ENCODE data around the gene SLC45A3. TPM values are rescaled to one million over a fixed set of nuclear protein-coding genes. Genes with fewer than 3 reads are reported as not detected.
"Not testable (repeated sequence)": the region's sequence is repeated elsewhere in the genome, so short reads cannot be mapped to it uniquely, and the experiment has no call there.

SLC45A3 gene, protein sequence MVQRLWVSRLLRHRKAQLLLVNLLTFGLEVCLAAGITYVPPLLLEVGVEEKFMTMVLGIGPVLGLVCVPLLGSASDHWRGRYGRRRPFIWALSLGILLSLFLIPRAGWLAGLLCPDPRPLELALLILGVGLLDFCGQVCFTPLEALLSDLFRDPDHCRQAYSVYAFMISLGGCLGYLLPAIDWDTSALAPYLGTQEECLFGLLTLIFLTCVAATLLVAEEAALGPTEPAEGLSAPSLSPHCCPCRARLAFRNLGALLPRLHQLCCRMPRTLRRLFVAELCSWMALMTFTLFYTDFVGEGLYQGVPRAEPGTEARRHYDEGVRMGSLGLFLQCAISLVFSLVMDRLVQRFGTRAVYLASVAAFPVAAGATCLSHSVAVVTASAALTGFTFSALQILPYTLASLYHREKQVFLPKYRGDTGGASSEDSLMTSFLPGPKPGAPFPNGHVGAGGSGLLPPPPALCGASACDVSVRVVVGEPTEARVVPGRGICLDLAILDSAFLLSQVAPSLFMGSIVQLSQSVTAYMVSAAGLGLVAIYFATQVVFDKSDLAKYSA
- total RNA-seq, result 1.6 to 2.9 TPM (median 2.9 TPM) in 3 replicates
- long read RNA-seq, partial matches to known transcripts, result 0 of 2 reads
- long read RNA-seq, other reads (novel, unspliced or antisense), result 0 of 2 reads

DNA sequence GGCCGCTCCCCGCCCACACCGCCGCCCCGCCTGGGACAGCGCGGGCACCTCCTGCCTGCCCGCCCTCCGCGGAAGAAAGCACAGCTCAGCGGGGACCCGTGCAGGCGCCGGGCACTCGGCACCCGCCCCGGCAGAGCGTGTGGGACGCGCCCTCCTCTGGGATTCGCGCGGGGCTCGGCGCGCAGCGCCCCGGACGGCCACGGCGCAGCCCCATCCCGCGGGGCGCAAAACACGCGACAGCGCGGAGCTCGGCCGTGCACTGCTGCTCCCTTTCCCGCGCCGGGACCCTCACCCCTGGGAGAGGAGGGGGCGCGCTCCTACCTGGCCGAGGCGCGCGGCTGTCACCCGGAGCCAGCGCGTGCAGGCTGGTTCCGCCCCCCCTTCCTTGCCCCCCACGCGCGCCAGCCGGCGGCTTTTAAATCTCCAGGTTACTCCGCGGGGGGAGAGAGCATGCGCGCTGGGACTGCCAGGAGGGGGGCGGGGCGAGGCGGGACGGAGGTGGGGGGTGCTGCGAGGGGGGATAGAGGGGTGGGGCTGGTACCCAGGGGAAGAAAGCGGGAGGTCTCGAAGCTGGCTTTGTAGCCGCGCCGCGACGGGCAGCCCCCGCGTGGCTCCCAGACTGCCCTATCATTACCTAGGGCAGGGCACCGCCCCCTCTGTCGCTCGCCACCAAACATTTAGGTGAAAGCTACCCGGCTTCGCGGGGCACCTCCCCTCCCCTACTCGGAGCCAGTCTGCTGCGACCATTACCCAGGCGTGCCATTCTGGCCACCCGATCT lies at the start of gene SLC45A3:
TSS of gene SLC45A3 (minus strand) at position 437 of the 779 bp plus-strand sequence. CDS start 15,853 bp downstream, outside the sequence.
- peaks cover 21% of the 10 kb centered on the region for H3K4me1 Mint-ChIP-seq (ENCODE audit: low read depth)
- TF ChIP-seq CTCF (IDR thresholded peaks at IDR 0.05), result no peak
- H3K27ac Mint-ChIP-seq (ENCODE audit: unreplicated experiment), result peak within 1 kb of the TSS; percentile 74
- no peak for DNase-seq (ENCODE audit: low spot score)
- H3K9me3 Mint-ChIP-seq (ENCODE audit: low read depth), result no peaks in the 10 kb centered on the region
- H3K27me3 Mint-ChIP-seq (ENCODE audit: low read depth), result no peaks in the 10 kb centered on the region
- H3K36me3 Mint-ChIP-seq (ENCODE audit: low read depth), result no peaks in the 10 kb centered on the region
- peak within 1 kb of the TSS; percentile 78 for H3K4me3 Mint-ChIP-seq (ENCODE audit: unreplicated experiment)

DNA sequence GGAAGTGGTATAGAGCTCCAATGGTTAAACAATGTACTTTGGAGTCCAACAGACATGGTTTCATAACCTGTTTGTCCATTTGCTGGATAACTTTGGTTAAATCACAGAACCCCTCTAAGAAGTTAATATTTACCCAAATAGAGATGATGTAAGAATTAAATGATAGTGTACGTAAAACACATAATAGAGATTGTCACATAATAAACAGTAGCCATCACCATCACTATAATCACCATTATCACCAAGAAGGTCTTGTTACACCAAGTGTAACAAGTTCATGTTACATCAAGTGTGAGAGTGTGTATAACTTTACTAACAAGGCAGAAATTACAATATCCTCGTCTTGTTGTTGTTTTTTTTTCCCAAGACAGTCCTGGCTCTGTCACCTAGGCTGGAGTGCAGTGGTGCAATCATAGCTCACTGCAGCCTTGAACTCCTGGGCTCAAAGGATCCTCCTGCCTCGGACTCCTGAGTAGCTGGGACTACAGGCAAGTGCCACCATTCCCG lies 46.4 kb upstream of the SLC45A3 start:
- no peak for TF ChIP-seq CTCF (IDR thresholded peaks at IDR 0.05)
- Mint-ChIP-seq H3K9me3 (ENCODE audit: low read depth) (no peaks in the 10 kb centered on the region), H3K4me1 (ENCODE audit: low read depth) (peaks cover 11% of the 10 kb centered on the region), H3K27ac (ENCODE audit: unreplicated experiment) (no peak overlapping the region), H3K36me3 (ENCODE audit: low read depth) (peaks cover 5% of the 10 kb centered on the region), H3K27me3 (ENCODE audit: low read depth) (no peaks in the 10 kb centered on the region), H3K4me3 (ENCODE audit: unreplicated experiment) (no peak overlapping the region)
- no peak for DNase-seq (ENCODE audit: low spot score)

- Mint-ChIP-seq H3K36me3 (ENCODE audit: low read depth) (peaks cover 9% of the 10 kb centered on the region), H3K27ac (ENCODE audit: unreplicated experiment) (no peak overlapping the region), H3K9me3 (ENCODE audit: low read depth) (no peaks in the 10 kb centered on the region), H3K27me3 (ENCODE audit: low read depth) (no peaks in the 10 kb centered on the region), H3K4me1 (ENCODE audit: low read depth) (peaks cover 4% of the 10 kb centered on the region), H3K4me3 (ENCODE audit: unreplicated experiment) (no peak overlapping the region)
- no peak for TF ChIP-seq CTCF (IDR thresholded peaks at IDR 0.05)
- DNase-seq (ENCODE audit: low spot score), result no peak
Measured at GRCh38 chr1:205725514-205725913, 45.2 kb upstream of the SLC45A3 start.

GRCh38 chr1:205720740-205721139 lies 40.4 kb upstream of the SLC45A3 start:
- not testable (repeated sequence) for H3K4me1 Mint-ChIP-seq (ENCODE audit: low read depth); H3K9me3 Mint-ChIP-seq (ENCODE audit: low read depth); DNase-seq (ENCODE audit: low spot score); H3K27ac Mint-ChIP-seq (ENCODE audit: unreplicated experiment); H3K4me3 Mint-ChIP-seq (ENCODE audit: unreplicated experiment); H3K27me3 Mint-ChIP-seq (ENCODE audit: low read depth)
- H3K36me3 Mint-ChIP-seq (ENCODE audit: low read depth), result peaks cover 31% of the 10 kb centered on the region

DNA sequence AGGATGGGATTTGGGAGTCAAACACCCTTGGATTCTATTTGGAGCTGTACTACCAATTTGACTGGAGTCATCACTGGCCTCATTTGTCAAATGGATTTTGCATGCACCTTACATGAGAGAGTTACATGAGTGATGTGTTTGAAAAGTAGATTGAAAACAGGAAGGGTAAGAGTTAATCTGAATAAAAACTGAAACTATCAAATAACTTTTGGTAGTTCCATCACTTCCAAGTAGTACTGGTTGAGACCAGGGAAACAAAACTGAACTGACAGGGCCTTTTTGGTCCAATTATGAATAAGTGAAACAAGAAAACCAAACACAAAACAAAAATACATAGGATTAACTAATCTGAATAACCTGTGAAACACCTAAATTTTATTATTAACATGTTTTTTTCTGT lies 39.5 kb upstream of the SLC45A3 start:
- no peak overlapping the region for H3K27ac Mint-ChIP-seq (ENCODE audit: unreplicated experiment)
- no peaks in the 10 kb centered on the region for H3K4me1 Mint-ChIP-seq (ENCODE audit: low read depth)
- no peak overlapping the region for H3K4me3 Mint-ChIP-seq (ENCODE audit: unreplicated experiment)
- TF ChIP-seq CTCF (IDR thresholded peaks at IDR 0.05), result no peak
- no peak for DNase-seq (ENCODE audit: low spot score)
- H3K27me3 Mint-ChIP-seq (ENCODE audit: low read depth), result no peaks in the 10 kb centered on the region
- peaks cover 36% of the 10 kb centered on the region for H3K36me3 Mint-ChIP-seq (ENCODE audit: low read depth)
- H3K9me3 Mint-ChIP-seq (ENCODE audit: low read depth), result no peaks in the 10 kb centered on the region
